ENCODE data around the gene PCNX3.

DNA sequence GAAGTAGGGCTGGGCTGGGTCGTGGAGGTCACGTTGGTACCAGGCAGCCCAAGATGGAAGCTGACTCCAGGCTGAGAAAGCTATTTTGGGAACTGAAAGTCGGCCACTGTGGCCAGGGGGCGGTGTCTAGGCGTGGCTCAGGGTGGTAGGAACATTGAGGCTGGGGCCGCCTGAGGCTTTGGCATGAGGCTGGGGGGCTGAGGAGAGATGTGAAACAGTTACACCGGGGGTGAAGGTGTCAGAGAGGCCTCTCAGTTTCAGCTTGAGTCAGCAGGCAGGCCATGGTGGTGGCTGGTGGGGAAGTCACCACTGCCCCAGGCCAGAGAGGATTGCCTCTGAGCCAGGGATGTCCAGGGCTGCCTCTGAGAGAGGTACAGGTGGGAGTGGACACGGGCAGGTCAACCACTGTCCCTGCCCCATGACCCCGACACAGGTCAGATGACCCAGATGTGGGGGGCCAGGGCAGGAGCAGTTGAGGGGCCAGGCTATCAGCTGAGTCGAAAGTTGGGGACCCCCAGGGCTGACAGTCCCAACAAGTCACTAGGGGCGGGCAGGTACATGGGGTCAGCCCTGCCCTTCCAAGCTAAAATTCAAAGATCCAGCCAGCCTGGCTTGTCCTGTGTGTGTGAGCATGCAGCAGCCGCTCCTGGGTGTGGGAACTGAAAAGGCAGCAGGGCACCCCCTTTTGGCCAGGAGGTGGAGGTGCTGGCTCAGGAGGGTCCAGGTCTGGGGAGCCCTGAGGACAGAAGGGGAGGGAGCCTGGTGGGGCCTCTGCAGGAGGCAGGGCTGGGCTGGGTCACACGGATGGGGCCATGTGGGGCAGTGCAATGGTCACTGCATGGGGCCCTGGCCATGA lies 27.1 kb upstream of the PCNX3 start:
- TF ChIP-seq EZH2phosphoT487 (IDR thresholded peaks at IDR 0.05; ENCODE audit: insufficient read depth, low read depth) (no peak), EZH2 (IDR thresholded peaks at IDR 0.05; ENCODE audit: insufficient read depth, poor library complexity, severe bottlenecking) (no peak)
